Mesodermal cell (in vitro differentiated cells): ENCODE results near the gene YJEFN3.

Experiments
- H3K27ac ChIP-seq: 2 replicates; pipeline ENCODE4 v1.7.0; 2013; ENCODE audit warnings: mild to moderate bottlenecking, low read depth, low read length, moderate library complexity; ENCODE audit not compliant: severe bottlenecking
- H3K36me3 ChIP-seq: 2 replicates; pipeline ENCODE4 v1.7.1; 2013; ENCODE audit warnings: mild to moderate bottlenecking, low read length, moderate library complexity; ENCODE audit not compliant: control insufficient read depth, insufficient read depth
- H3K4me1 ChIP-seq: one replicate; pipeline ENCODE4 v1.7.1; 2013; ENCODE audit warnings: mild to moderate bottlenecking, low read length; ENCODE audit not compliant: insufficient read depth, control insufficient read depth, poor library complexity, severe bottlenecking
- H3K4me3 ChIP-seq: 2 replicates; pipeline ENCODE4 v1.7.0; 2013; ENCODE audit warnings: low read length, control low read depth, mild to moderate bottlenecking; ENCODE audit not compliant: insufficient read depth, poor library complexity, severe bottlenecking; ENCODE audit errors: extremely low read depth
- H3K9me3 ChIP-seq: 2 replicates; pipeline ENCODE4 v1.7.1; 2013; ENCODE audit warnings: mild to moderate bottlenecking, low read length, moderate library complexity; ENCODE audit not compliant: control insufficient read depth
- WGBS, 2 experiments: methylation state at CpG; one replicate each; pipeline ENCODE4 v1.1.5; 2013; ENCODE audit warnings: missing lambda C conversion rate in 2 of 2; ENCODE audit not compliant: insufficient coverage in 2 of 2; 5-methylcytosine and 5-hydroxymethylcytosine counted together

The YJEFN3 gene

DNA sequence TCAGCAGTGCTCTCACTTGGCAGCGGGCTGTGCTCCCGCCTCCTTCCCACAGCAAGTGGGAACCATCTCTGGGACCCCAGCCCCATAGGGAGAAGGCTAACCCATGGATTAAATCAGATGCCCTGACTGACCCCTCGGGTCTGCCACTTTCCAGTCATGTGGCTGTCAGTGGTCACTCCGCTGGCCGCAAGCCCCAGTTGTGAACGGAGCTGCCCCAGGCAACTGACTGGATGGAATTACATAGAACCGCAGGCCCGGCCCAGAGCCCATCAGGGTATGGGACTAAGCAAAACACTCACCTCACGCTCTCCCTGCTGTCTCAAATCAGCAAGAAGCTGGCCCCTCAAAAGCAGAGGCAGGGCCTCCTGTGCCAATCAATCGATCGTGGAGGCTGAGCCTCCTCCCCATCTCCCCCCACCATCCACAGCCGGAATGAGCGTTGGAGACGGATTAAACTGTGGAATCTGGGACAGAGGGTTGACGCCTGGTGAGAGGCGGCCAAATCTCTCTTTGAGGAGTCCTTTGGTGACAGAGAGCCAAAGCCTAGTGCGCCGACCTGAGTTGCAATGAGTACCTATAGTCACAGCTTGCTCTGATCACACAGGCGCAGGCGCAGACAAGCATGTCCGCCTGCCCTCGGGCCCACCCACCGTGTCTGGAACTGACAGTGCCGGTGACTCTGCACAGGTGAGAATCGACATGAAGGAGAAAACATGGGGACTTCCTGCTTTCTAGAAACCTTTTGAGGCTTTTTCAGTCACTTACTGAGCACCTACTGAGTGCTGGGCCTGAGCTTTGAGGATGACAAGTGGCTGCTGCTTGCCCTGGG is 51.0 kb downstream of the YJEFN3 start:
- H3K4me3 ChIP-seq, result no peak overlapping the region
- no peaks in the 10 kb centered on the region for H3K36me3 ChIP-seq
- no peak overlapping the region for H3K27ac ChIP-seq
- no peaks in the 10 kb centered on the region for H3K9me3 ChIP-seq
- no peaks in the 10 kb centered on the region for H3K4me1 ChIP-seq
- 90 to 93% methylated on average over 19 to 22 of the region's 25 CpGs for WGBS, 2 experiments

DNA sequence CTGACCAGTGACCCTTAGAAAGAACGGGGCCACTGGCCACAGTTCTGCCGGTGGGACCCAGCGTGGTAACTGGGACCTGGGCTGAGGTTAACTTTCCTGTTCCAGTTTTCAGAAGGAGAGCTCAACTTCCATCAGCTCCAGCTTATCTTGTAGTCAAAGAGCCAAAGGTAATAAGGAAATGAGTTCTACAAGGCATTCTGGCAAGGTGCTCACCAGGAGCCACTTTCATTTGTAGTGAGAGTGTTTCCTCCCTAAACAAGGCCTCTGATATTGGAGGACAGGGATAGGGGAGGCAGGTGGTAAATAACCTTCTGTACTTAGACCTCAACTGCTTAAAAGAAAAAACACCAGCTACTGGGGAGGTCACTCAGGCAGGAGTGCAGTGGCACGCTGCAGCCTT is 51.7 kb downstream of the YJEFN3 start:
- 95 to 100% methylated on average over 3 to 4 of the region's 4 CpGs for WGBS, 2 experiments

DNA sequence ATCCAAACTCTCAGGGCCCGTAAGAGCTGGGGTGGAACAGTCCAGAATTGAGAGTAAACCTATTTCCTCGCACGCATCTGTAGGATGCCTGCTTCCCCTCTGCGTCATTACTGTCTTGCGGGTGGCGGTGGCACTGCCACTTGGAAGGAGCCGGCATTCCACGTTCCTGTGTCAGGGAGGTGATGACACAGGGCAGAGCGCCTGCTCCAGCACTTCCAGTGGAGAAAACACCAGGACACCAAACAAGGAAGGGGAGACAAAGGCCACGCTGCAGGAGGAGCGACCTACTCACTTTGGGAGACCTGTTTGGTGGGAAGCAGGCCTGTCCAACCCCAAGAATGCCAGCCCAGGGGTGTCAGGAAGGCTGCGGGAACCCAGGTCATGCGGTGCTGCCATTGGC is 52.7 kb downstream of the YJEFN3 start:
- 97 to 98% methylated on average over 12 to 13 of the region's 13 CpGs for WGBS, 2 experiments
- Histone ChIP-seq H3K9me3 (no peaks in the 10 kb centered on the region), H3K36me3 (no peaks in the 10 kb centered on the region), H3K4me3 (no peak overlapping the region), H3K27ac (no peak overlapping the region), H3K4me1 (no peaks in the 10 kb centered on the region)

More for the DNA sequence above, 51.7 kb downstream of the YJEFN3 start:
- Histone ChIP-seq H3K9me3 (no peaks in the 10 kb centered on the region), H3K4me3 (no peak overlapping the region), H3K4me1 (no peaks in the 10 kb centered on the region), H3K36me3 (no peaks in the 10 kb centered on the region), H3K27ac (no peak overlapping the region)

DNA sequence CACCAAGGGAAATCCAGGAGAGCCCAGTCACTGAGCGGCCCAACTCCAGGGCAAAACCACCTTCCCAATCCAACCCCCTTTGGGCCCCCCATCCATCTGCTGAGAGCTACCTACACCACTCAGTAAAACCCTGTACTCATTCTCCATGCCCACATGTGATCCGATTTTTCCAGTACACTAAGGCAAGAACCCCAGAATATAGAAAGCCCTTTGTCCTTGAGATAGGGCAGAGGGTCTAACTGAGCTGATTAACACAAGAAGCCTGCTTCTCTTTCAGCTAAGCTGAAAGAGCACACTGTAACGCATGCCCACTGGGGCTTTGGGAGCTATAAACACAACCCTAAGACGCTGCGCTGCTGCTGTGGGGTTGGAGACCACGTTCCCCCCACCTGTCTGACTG is 53.8 kb downstream of the YJEFN3 start:
- no peaks in the 10 kb centered on the region for H3K4me1 ChIP-seq
- no peak overlapping the region for H3K4me3 ChIP-seq
- WGBS, 2 experiments, result 85 to 87% methylated on average over 2 to 6 of the region's 6 CpGs
- no peak overlapping the region for H3K27ac ChIP-seq
- H3K9me3 ChIP-seq, result no peaks in the 10 kb centered on the region
- H3K36me3 ChIP-seq, result no peaks in the 10 kb centered on the region

DNA sequence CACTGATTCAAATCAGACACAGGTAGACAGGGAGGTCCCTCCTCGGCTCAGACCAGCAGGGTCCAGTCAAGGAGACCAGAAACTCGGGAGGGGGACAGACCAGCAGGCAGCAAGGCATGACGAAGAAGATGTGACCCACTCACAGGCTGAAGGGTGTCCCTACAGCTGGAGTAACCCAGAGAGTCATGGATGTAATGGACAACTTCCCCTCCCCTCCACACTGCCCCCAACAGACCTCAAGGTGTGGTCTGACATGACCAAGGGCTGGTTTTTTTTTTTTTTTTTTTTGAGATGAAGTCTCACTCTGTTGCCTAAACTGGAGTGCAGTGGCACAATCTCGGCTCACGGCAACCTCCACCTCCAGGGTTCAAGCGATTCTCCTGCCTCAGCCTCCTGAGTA is 55.6 kb downstream of the YJEFN3 start:
- Histone ChIP-seq H3K36me3 (no peaks in the 10 kb centered on the region), H3K9me3 (no peaks in the 10 kb centered on the region), H3K27ac (no peak overlapping the region), H3K4me1 (no peaks in the 10 kb centered on the region), H3K4me3 (no peak overlapping the region)
- 60 to 87% methylated on average over 1 to 5 of the region's 6 CpGs for WGBS, 2 experiments
